K562 (cell line): ENCODE data around the gene TULP4. TPM values are rescaled to one million over a fixed set of nuclear protein-coding genes. Genes with fewer than 3 reads are reported as not detected.

Experiments used
- ATAC-seq: fragments of 200-7000 bp; cut with Tn5 transposase; 3 replicates; pipeline ENCODE4 v1.9.1; 2020; ENCODE audit warnings: moderate library complexity
- BruUV-seq: library from RNA; stranded (reverse); fragments of 400-500 nt; replicated peaks from 2 replicates; lab custom pipeline; 2021; lab: Mats Ljungman, UMichigan
- CTCF ChIA-PET: fragments of 300-600 bp; formaldehyde crosslinking; extraction: SDS; loops from one replicate; lab custom pipeline; 2021; ENCODE audit warnings: low intra/inter-chr PET ratio; lab: Yijun Ruan, JAX
- POLR2A ChIA-PET: fragments of 300-600, 350-650 bp; sonication (Branson Sonifier 250); formaldehyde crosslinking; extraction: SDS; loops from one replicate; lab custom pipeline; 2021; ENCODE audit warnings: antibody characterized with exemption, inconsistent platforms; lab: Yijun Ruan, JAX
- DNase-seq, 4 experiments: peaks; one replicate each; pipeline versions ENCODE4 v3.0.0 to v3.0.0-alpha.2; 2011 to 2018; ENCODE audit warnings: low spot score in 3 of 4, mixed read lengths in 3 of 4; ENCODE audit errors: extremely low read depth in 1 of 4
- FAIRE-seq: peaks from 2 replicates; lab custom pipeline; 2011; peaks lifted over from hg19 to GRCh38; lab: Jason Lieb, UNC
- H2AFZ ChIP-seq: 2 replicates; pipeline ENCODE4 v1.6.0; 2011; ENCODE audit warnings: low read depth, low read length, control low read depth, inconsistent platforms
- H3K27ac ChIP-seq: fragments of 200-600 bp; 3 replicates; pipeline ENCODE4 v1.8.0; 2011; ENCODE audit warnings: low read depth, mild to moderate bottlenecking, control low read depth, inconsistent platforms, low read length, moderate library complexity, mixed read lengths; ENCODE audit errors: extremely low read depth
- H3K27me3 ChIP-seq, 2 experiments: fragments of 300-600 bp in 1 of 2; 2 replicates in 1 of 2; 3 replicates in 1 of 2; pipeline versions ENCODE4 v1.6.0 to v1.8.0; 2011; ENCODE audit warnings: inconsistent platforms in 2 of 2, low read length in 2 of 2, mild to moderate bottlenecking in 1 of 2, mixed read lengths in 1 of 2, moderate library complexity in 1 of 2; ENCODE audit not compliant: control insufficient read depth in 2 of 2, insufficient read depth in 2 of 2
- H3K36me3 ChIP-seq: fragments of 300-600 bp; 3 replicates; pipeline ENCODE4 v1.8.0; 2011; ENCODE audit warnings: mild to moderate bottlenecking, low read length, inconsistent platforms; ENCODE audit not compliant: control insufficient read depth, insufficient read depth
- H3K4me1 ChIP-seq, 2 experiments: fragments of 200-600 bp in 1 of 2; replicated peaks in 1 of 2; 2 replicates in 1 of 2; 3 replicates in 1 of 2; pipeline versions ENCODE4 v1.5.1 to v1.8.0; 2011; ENCODE audit warnings: inconsistent platforms in 2 of 2, low read length in 2 of 2, mild to moderate bottlenecking in 1 of 2, mixed read lengths in 1 of 2, moderate library complexity in 1 of 2; ENCODE audit not compliant: control insufficient read depth in 2 of 2, insufficient read depth in 2 of 2
- H3K4me2 ChIP-seq: 2 replicates; pipeline ENCODE4 v1.6.1; 2011; ENCODE audit warnings: low read length, control low read depth, inconsistent platforms, mixed read lengths; ENCODE audit not compliant: insufficient read depth
- H3K4me3 ChIP-seq: fragments of 200-600 bp; sonication (generic), shearing (Covaris generic); 2 replicates; pipeline ENCODE4 v1.5.1; 2016; ENCODE audit warnings: control low read depth, inconsistent platforms
- H3K79me2 ChIP-seq: fragments of 200-600 bp; 3 replicates; pipeline ENCODE4 v1.8.0; 2011; ENCODE audit warnings: low read length, inconsistent platforms; ENCODE audit not compliant: control insufficient read depth, insufficient read depth
- H3K9ac ChIP-seq, 2 experiments: 2 replicates each; pipeline versions ENCODE4 v1.6.0 to v1.6.1; 2011; ENCODE audit warnings: low read depth in 2 of 2, low read length in 2 of 2, control low read depth in 1 of 2, inconsistent platforms in 1 of 2, mild to moderate bottlenecking in 1 of 2, mixed read lengths in 1 of 2; ENCODE audit not compliant: insufficient read depth in 1 of 2
- H3K9me1 ChIP-seq: one replicate; pipeline ENCODE4 v1.6.0; 2011; ENCODE audit warnings: inconsistent platforms, mild to moderate bottlenecking, low read length, moderate library complexity; ENCODE audit not compliant: control insufficient read depth, insufficient read depth
- H3K9me3 ChIP-seq: replicated peaks from 2 replicates; pipeline ENCODE4 v1.5.1; 2011; ENCODE audit warnings: low read depth, low read length, inconsistent platforms; ENCODE audit not compliant: control insufficient read depth, insufficient read depth
- H4K20me1 ChIP-seq: replicated peaks from 2 replicates; pipeline ENCODE4 v1.6.1; 2011; ENCODE audit warnings: low read length, inconsistent platforms, mixed read lengths; ENCODE audit not compliant: control insufficient read depth, insufficient read depth
- ARNT ChIP-seq, 2 experiments: fragments of 450-650 bp; IDR thresholded peaks; 2 replicates each; pipeline ENCODE4 v1.6.1; 2016; ENCODE audit warnings: mild to moderate bottlenecking in 1 of 2
- ATF1 ChIP-seq, 2 experiments: fragments of 450-650 bp in 1 of 2; IDR thresholded peaks; 2 replicates each; pipeline ENCODE4 v1.6.1; 2016; ENCODE audit warnings: missing compliant biosample characterization in 1 of 2, missing genetic modification characterization in 1 of 2
- BRCA1 ChIP-seq, 2 experiments: fragments of 450-650 bp in 1 of 2; sonication (generic) in 1 of 2; formaldehyde crosslinking in 1 of 2; IDR thresholded peaks; 2 replicates each; pipeline versions ENCODE4 v1.5.0 to v1.6.1; 2017 to 2020; ENCODE audit warnings: mild to moderate bottlenecking in 1 of 2, missing genetic modification reagents in 1 of 2
- ESRRA ChIP-seq: fragments of 450-650 bp; IDR thresholded peaks from 2 replicates; pipeline ENCODE4 v1.6.1; 2014; ENCODE audit warnings: low read depth, mild to moderate bottlenecking, moderate library complexity, borderline replicate concordance
- HNRNPLL ChIP-seq: fragments of 200-400 bp; formaldehyde crosslinking; IDR thresholded peaks from 2 replicates; pipeline ENCODE4 v1.6.1; 2017; ENCODE audit warnings: low read length, low read depth, mild to moderate bottlenecking; ENCODE audit not compliant: poor library complexity, severe bottlenecking
- IFI16 ChIP-seq: fragments of 250-450 bp; sonication (Bioruptor Pico); IDR thresholded peaks from 2 replicates; pipeline ENCODE4 v2.1.2; 2022; ENCODE audit warnings: mild to moderate bottlenecking, inconsistent platforms
- KLF1 ChIP-seq: fragments of 450-650 bp; IDR thresholded peaks from 2 replicates; pipeline ENCODE4 v1.6.1; 2016; ENCODE audit warnings: missing genetic modification characterization, missing compliant biosample characterization
- MCM5 ChIP-seq: fragments of 450-650 bp; IDR thresholded peaks from 2 replicates; pipeline ENCODE4 v1.6.1; 2016; ENCODE audit warnings: low read depth
- POLR2G ChIP-seq: fragments of 200-400 bp; formaldehyde crosslinking; IDR thresholded peaks from 2 replicates; pipeline ENCODE4 v1.6.1; 2017; ENCODE audit warnings: low read depth, mild to moderate bottlenecking, antibody characterized with exemption, low read length, moderate library complexity
- POU5F1 ChIP-seq: fragments of 150-350 bp; IDR thresholded peaks from 2 replicates; pipeline ENCODE4 v1.6.1; 2014; ENCODE audit warnings: borderline replicate concordance, low read length, low read depth, mild to moderate bottlenecking; ENCODE audit not compliant: partially characterized antibody
- RAD51 ChIP-seq: fragments of 450-650 bp; IDR thresholded peaks from 2 replicates; pipeline ENCODE4 v1.7.1; 2016; ENCODE audit warnings: low read depth, mild to moderate bottlenecking, borderline replicate concordance
- ZC3H4 ChIP-seq: sonication (generic); formaldehyde crosslinking; IDR thresholded peaks from 2 replicates; pipeline ENCODE4 v1.9.0; 2021; ENCODE audit warnings: missing genetic modification reagents, borderline replicate concordance
- ZNF121 ChIP-seq: sonication (generic); formaldehyde crosslinking; conservative IDR thresholded peaks from 2 replicates; pipeline ENCODE4 v1.8.0; 2022; ENCODE audit warnings: missing genetic modification reagents
- ZNF239 ChIP-seq: fragments of 250-450 bp; sonication (Bioruptor Pico); IDR thresholded peaks from 2 replicates; pipeline ENCODE4 v1.4.0; 2020; ENCODE audit warnings: mild to moderate bottlenecking
- WGBS: fragments of 100-300 bp; shearing (Covaris generic); methylation state at CpG from one replicate; pipeline ENCODE4 v1.1.6; 2016; ENCODE audit warnings: low coverage, mixed read lengths; ENCODE audit not compliant: insufficient coverage; ENCODE audit errors: missing lambda C conversion rate; 5-methylcytosine and 5-hydroxymethylcytosine counted together
- in situ Hi-C: fragments of 300-500 bp; cut with MboI; formaldehyde crosslinking; loops from 4 replicates; pipeline ENCODE4 v1.15.0; 2018; ENCODE audit warnings: inconsistent platforms, mixed read lengths
- intact Hi-C: fragments of 100-400 bp; cut with micrococcal nuclease; formaldehyde crosslinking; loops from 2 replicates; pipeline ENCODE4 v1.14.2; 2022
- polyA plus RNA-seq, 8 experiments: library from polyadenylated mRNA; depleted of rRNA in 4 of 8; stranded (reverse) in 5 of 8; unstranded in 3 of 8; fragments of >200 nt; fragmentation: Nextera tagmentation in 2 of 8; fragmentation: Illumina TruSeq in 1 of 8; extraction: Ambion mirVana in 2 of 8; extraction: Trizol in 1 of 8; gene quantifications; 2 replicates each; pipeline versions ENCODE4 v1.2.1 to v1.2.3, GENCODE V29; 2011 to 2014; ENCODE audit warnings: inconsistent platforms in 1 of 8, missing spikeins in 1 of 8
- total RNA-seq, 7 experiments: library from RNA; depleted of rRNA in 6 of 7; stranded (reverse); fragments of >200 nt in 6 of 7; fragmentation: Illumina TruSeq in 2 of 7; extraction: Trizol in 2 of 7; gene quantifications; 2 replicates each; pipeline versions ENCODE4 v1.2.1 to v1.2.3, GENCODE V29; 2011 to 2021; ENCODE audit warnings: low replicate concordance in 1 of 7
- TF ChIP-seq, protein P1 (sequence below), 2 experiments: fragments of 450-650 bp in 1 of 2; sonication (generic) in 1 of 2; formaldehyde crosslinking in 1 of 2; IDR thresholded peaks in 1 of 2; conservative IDR thresholded peaks in 1 of 2; 2 replicates each; pipeline versions ENCODE4 v1.6.1 to v1.8.1; 2016 to 2023; ENCODE audit warnings: mild to moderate bottlenecking in 2 of 2, moderate library complexity in 2 of 2, inconsistent platforms in 1 of 2, missing genetic modification reagents in 1 of 2

TULP4 gene
- total and polyA plus RNA-seq, 9 of the 15 experiments (the other 6 are each of a cell fraction or from before 2014, with no cell fraction given) = 1.2 to 50.4 (median 11.0) TPM

DNA sequence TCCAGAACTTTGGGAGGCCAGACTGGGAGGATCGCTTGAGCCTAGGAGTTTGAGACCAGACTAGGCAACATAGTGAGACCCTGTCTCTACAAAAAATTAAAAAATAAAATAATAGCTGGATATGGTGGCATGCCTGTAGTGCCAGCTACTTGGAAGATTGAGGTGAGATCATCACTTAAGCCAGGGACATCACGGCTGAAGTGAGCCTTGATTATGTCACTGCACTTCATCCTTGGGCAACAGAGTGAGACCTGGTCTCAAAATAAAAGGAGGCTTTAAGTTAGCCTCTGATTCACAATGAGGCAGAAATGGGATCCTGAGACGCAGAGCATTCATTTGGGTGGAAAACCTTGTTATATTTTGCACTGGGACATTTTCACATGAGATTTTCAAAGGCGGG lies 57.0 kb downstream of the TULP4 start:
- WGBS = 85% methylated on average over 4 of the region's 4 CpGs
- no peaks in the 10 kb centered on the region for H3K36me3 ChIP-seq
- POLR2A ChIA-PET = interaction anchor here (1.3 kb wide), 1 partner anchor 9 kb away, joined by 5 read pairs; no protein-coding TSS in a partner anchor

DNA sequence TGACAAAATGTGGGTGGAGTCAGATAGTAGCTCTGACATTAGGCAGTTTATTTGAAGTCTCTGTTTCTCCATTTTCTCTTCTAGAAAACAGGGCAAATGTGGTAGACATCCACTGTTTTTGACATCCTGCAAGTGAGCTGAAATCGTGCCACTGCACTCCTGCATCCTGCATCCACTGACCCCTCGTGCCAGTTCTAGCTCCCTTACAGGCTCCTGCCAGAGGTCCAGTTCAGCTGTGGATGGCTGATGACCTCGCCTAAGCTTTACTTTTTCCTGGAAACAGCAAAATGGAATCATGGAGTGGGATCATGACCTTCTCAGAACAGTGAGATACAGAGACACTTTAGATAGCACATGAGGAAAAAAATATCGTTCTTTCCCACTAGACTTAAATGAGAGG lies 58.5 kb downstream of the TULP4 start:
- DNase-seq = no peak
- Histone ChIP-seq H3K27ac (no peak overlapping the region), H3K79me2 (peaks cover 4% of the 10 kb centered on the region; the same call in 1 of the 3 replicates), H2AFZ (no peak overlapping the region), H3K4me1 (peaks cover 3 to 19% of the 10 kb centered on the region in 2 experiments; a peak in 4 of 5 replicates), H3K9me3 (no peaks in the 10 kb centered on the region), H3K36me3 (no peaks in the 10 kb centered on the region), H4K20me1 (no peaks in the 10 kb centered on the region; the same call in 1 of the 2 replicates), H3K4me2 (no peak overlapping the region), H3K9ac (no peak overlapping the region), H3K9me1 (no peaks in the 10 kb centered on the region), H3K4me3 (no peak overlapping the region), H3K27me3 (no peaks in the 10 kb centered on the region)
- ATAC-seq = no peak
- POLR2A ChIA-PET = interaction anchor here (0.6 kb wide), 3 partner anchors 8 to 661 kb away, joined by 3 read pairs; no protein-coding TSS in a partner anchor
- BruUV-seq = no TSS peak
- no peak for FAIRE-seq
- in situ Hi-C loops (no loop called here), intact Hi-C loops (no loop called here)
- WGBS = 46% methylated on average over 4 of the region's 4 CpGs
- CTCF ChIA-PET = no interaction called here
- TF ChIP-seq BRCA1 (IDR thresholded peaks at IDR 0.05) (no peak), BRCA1 (CRISPR knock-in tag; IDR thresholded peaks at IDR 0.05) (no peak), POU5F1 (no peak), RAD51 (no peak), HNRNPLL (no peak), IFI16 (CRISPR knock-in tag) (no peak), ESRRA (no peak), ZC3H4 (no peak), KLF1 (no peak), ZNF121 (CRISPR knock-in tag) (no peak), ARNT (IDR thresholded peaks at IDR 0.05) (no peak), MCM5 (no peak), ATF1 (CRISPR knock-in tag; IDR thresholded peaks at IDR 0.05) (no peak), ATF1 (tag; IDR thresholded peaks at IDR 0.05) (no peak), POLR2G (no peak)

More for the DNA sequence above, 57.0 kb downstream of the TULP4 start:
- intact Hi-C loops = loop anchor here (10.0 kb wide), 1 partner anchor 134 kb away; no protein-coding TSS in a partner anchor
- H3K4me2 ChIP-seq = no peak overlapping the region
- H4K20me1 ChIP-seq = no peaks in the 10 kb centered on the region
- in situ Hi-C loops = no loop called here
- no peak overlapping the region for H3K4me3 ChIP-seq
- no peak overlapping the region for H3K9ac ChIP-seq
- H3K27me3 ChIP-seq = no peaks in the 10 kb centered on the region
- DNase-seq (no peak), ATAC-seq (no peak), FAIRE-seq (no peak)
- BruUV-seq = no TSS peak
- TF ChIP-seq, protein P1, sequence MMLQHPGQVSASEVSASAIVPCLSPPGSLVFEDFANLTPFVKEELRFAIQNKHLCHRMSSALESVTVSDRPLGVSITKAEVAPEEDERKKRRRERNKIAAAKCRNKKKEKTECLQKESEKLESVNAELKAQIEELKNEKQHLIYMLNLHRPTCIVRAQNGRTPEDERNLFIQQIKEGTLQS (IDR thresholded peaks at IDR 0.05) = 0 out of 2 replicates have a peak, but pooled peaks have one; percentile 8
- TF ChIP-seq, protein P1 (CRISPR knock-in tag; conservative IDR thresholded peaks at IDR 0.05) = no peak
- no peak for TF ChIP-seq ZNF239 (CRISPR knock-in tag)
- peaks cover 4% of the 10 kb centered on the region; the same call in 1 of the 3 replicates for H3K79me2 ChIP-seq
- H3K9me3 ChIP-seq = no peaks in the 10 kb centered on the region
- peaks cover 3 to 19% of the 10 kb centered on the region in 2 experiments; a peak in 4 of 5 replicates for H3K4me1 ChIP-seq
- H2AFZ ChIP-seq = no peak overlapping the region
- CTCF ChIA-PET = no interaction called here
- no peaks in the 10 kb centered on the region for H3K9me1 ChIP-seq
- no peak overlapping the region for H3K27ac ChIP-seq
